Type B pancreatic cell (in vitro differentiated cells): Measurements from ENCODE around the gene TTLL8. TPM values are rescaled to one million over a fixed set of nuclear protein-coding genes. Genes with fewer than 3 reads are reported as not detected.

ENCODE experiments used
- DNase-seq: peaks from one replicate; pipeline ENCODE4 v3.0.0; 2021; ENCODE audit warnings: mixed read lengths; ENCODE audit not compliant: unreplicated experiment; ENCODE audit errors: extremely low spot score
- H3K27ac Mint-ChIP-seq: 2 replicates; pipeline ENCODE4 v1.8.0; 2021; ENCODE audit warnings: mild to moderate bottlenecking, mixed read lengths
- H3K27me3 Mint-ChIP-seq: 2 replicates; pipeline ENCODE4 v1.8.0; 2021; ENCODE audit warnings: mixed read lengths
- H3K36me3 Mint-ChIP-seq: 2 replicates; pipeline ENCODE4 v1.8.0; 2021; ENCODE audit warnings: mixed read lengths
- H3K4me1 Mint-ChIP-seq: one replicate; pipeline ENCODE4 v1.8.0; 2021; ENCODE audit warnings: mixed read lengths; ENCODE audit not compliant: unreplicated experiment
- H3K4me3 Mint-ChIP-seq: 2 replicates; pipeline ENCODE4 v1.8.0; 2021; ENCODE audit warnings: mild to moderate bottlenecking, mixed read lengths
- H3K9me3 Mint-ChIP-seq: 2 replicates; pipeline ENCODE4 v1.8.0; 2021; ENCODE audit warnings: mixed read lengths
- CTCF ChIP-seq: fragments of 200-600 bp; sonication (generic); conservative IDR thresholded peaks from 2 replicates; pipeline ENCODE4 v1.5.0; 2021; ENCODE audit warnings: antibody characterized with exemption, mild to moderate bottlenecking
- total RNA-seq: library from RNA; stranded (reverse); gene quantifications from 2 replicates; pipeline ENCODE4 v1.2.1, GENCODE V29; 2021; ENCODE audit warnings: low replicate concordance

TTLL8 gene
- total RNA-seq, 1 donor from 2014 or later: not detected

DNA sequence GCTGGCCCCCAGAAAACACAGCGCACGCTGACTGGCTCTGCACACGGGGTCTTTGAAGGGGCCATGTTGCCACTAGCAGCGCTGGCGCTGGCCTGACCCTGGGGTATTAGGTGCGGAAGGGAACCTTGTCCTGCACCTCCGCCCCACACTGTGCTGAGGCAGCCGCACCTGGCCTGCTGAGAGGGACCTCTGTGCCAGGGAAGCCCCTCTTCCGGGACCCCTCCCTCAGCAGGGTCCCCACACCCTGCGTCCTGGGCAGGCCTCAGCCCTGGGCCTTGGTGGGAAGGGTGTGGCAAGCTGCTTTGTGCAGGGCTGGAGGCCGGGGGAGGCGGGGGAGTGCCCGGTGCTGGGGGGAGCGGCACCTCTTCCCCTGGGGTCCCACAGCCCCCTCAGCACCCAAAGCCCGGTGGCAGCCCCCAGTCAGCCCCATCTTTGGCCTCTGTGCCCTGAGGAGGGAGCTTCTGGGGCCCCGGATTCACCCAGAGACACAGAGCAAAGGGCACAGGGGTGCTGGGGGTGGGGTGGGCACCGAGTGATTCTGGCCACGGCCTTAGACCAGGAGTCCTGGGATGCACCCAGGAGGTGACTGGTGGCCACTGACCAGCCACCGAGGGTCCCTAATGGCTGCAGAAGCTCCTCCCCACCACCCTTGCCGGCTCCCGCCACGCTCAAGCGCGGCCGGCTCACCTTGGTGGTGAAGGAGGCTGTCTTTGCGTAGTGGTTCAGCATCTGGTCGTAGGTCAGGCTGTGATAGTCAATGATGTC, 11.4 kb downstream of the TTLL8 start:
- peaks cover 18% of the 10 kb centered on the region for H3K27me3 Mint-ChIP-seq
- TF ChIP-seq CTCF: no peak
- H3K4me1 Mint-ChIP-seq: no peaks in the 10 kb centered on the region

DNA sequence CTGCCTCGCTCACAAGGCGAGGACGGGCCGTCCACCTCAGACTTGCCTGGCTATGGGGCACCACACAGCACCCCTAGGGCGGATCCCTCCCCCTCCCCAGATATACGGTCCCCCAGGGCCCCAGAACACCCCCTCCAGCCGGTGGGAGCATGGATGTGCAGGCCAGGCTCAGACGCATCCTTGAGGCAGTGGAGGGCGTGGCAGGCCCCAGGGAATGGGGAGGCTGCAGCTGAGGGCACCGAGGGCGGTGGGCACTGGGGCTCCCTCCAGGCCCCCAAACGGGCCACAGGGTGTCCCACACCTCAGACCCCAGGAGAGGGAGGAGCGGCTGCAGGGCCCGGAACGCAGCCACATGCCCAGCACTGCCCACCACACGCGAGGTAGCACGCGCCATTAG, 12.1 kb downstream of the TTLL8 start:
- peaks cover 18% of the 10 kb centered on the region for H3K27me3 Mint-ChIP-seq

More for the DNA sequence above, 11.4 kb downstream of the TTLL8 start:
- Mint-ChIP-seq H3K9me3 (peaks cover 4% of the 10 kb centered on the region), H3K36me3 (no peaks in the 10 kb centered on the region), H3K27ac (no peak overlapping the region), H3K4me3 (no peak overlapping the region)
- DNase-seq: no peak

GRCh38 chr22:50045211-50046018, 12.7 kb downstream of the TTLL8 start:
- Mint-ChIP-seq H3K36me3 (no peaks in the 10 kb centered on the region), H3K9me3 (peaks cover 4% of the 10 kb centered on the region), H3K4me1 (no peaks in the 10 kb centered on the region), H3K27me3 (peaks cover 18% of the 10 kb centered on the region), H3K27ac (no peak overlapping the region), H3K4me3 (no peak overlapping the region)
- no peak for DNase-seq
- TF ChIP-seq CTCF: no peak

More for the DNA sequence above, 12.1 kb downstream of the TTLL8 start:
- H3K9me3 Mint-ChIP-seq: peaks cover 4% of the 10 kb centered on the region
- TF ChIP-seq CTCF: no peak
- H3K4me1 Mint-ChIP-seq: no peaks in the 10 kb centered on the region
- H3K4me3 Mint-ChIP-seq: no peak overlapping the region
- no peak overlapping the region for H3K27ac Mint-ChIP-seq
- DNase-seq: no peak
- H3K36me3 Mint-ChIP-seq: no peaks in the 10 kb centered on the region

GRCh38 chr22:50044485-50045118, 13.5 kb downstream of the TTLL8 start:
- H3K36me3 Mint-ChIP-seq: no peaks in the 10 kb centered on the region
- TF ChIP-seq CTCF: no peak
- no peak overlapping the region for H3K27ac Mint-ChIP-seq
- no peak overlapping the region for H3K4me3 Mint-ChIP-seq
- DNase-seq: no peak
- peaks cover 18% of the 10 kb centered on the region for H3K27me3 Mint-ChIP-seq
- no peaks in the 10 kb centered on the region for H3K4me1 Mint-ChIP-seq
- H3K9me3 Mint-ChIP-seq: peaks cover 4% of the 10 kb centered on the region

DNA sequence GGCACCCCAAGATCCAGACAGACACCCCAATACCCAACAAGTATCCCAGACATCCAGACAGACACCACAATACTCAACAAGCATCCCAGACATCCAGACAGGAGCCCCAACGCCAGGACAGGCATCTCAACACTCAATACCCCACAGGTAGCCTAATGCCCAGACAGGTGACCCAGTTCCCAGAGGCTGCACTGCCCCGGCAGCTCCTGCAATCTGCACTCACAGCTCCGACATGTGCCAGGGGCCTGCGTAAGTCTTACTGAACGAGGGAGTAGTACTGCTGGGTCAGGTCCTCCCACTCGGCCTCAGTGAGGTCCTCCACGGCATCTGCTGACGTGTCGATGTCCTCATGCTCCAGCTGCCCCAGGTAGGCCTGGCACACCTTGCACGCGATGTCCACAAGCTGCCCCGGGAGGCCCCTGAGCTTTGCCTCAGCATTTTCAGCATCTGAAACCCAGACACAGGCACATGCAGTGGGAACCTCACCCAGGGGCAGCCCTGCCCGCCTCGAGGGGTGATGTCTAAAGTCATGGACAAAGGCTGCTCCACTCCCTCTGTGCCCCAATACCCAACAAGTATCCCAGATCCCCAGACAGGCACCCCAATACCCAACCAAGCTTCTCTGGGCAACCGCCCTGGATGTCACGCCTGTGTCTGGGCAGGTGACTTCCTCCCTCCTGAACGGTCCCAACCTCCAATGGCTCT, 16.6 kb downstream of the TTLL8 start:
- H3K36me3 Mint-ChIP-seq: no peaks in the 10 kb centered on the region
- no peaks in the 10 kb centered on the region for H3K4me1 Mint-ChIP-seq
- DNase-seq: no peak
- H3K27me3 Mint-ChIP-seq: peaks cover 20% of the 10 kb centered on the region
- H3K27ac Mint-ChIP-seq: no peak overlapping the region
- H3K4me3 Mint-ChIP-seq: no peak overlapping the region
- H3K9me3 Mint-ChIP-seq: peaks cover 4% of the 10 kb centered on the region
- TF ChIP-seq CTCF: no peak
